Lower lobe of right lung (tissue), 2 donors: ENCODE measurements around the gene SECISBP2L. TPM values are rescaled to one million over a fixed set of nuclear protein-coding genes. Genes with fewer than 3 reads are reported as not detected.

Experiments
- ATAC-seq, 2 donors: fragments of 200-7000 bp; cut with Tn5 transposase; one replicate each; pipeline ENCODE4 v1.9.1; 2020 to 2022; ENCODE audit warnings: mild to moderate bottlenecking in 2 of 2, moderate library complexity in 2 of 2
- DNase-seq: peaks from one replicate; pipeline ENCODE4 v3.0.0-alpha.2; 2020
- H3K27ac ChIP-seq: fragments of 200-600 bp; one replicate; pipeline ENCODE4 v1.8.0; 2022
- H3K27me3 ChIP-seq: fragments of 200-600 bp; one replicate; pipeline ENCODE4 v1.8.0; 2022; ENCODE audit warnings: low read depth
- H3K36me3 ChIP-seq: fragments of 200-600 bp; one replicate; pipeline ENCODE4 v1.8.0; 2022; ENCODE audit warnings: mild to moderate bottlenecking
- H3K4me1 ChIP-seq: fragments of 200-600 bp; one replicate; pipeline ENCODE4 v1.8.0; 2022
- H3K4me3 ChIP-seq: fragments of 200-600 bp; one replicate; pipeline ENCODE4 v1.8.0; 2022; ENCODE audit warnings: mild to moderate bottlenecking
- H3K9me3 ChIP-seq: fragments of 200-600 bp; one replicate; pipeline ENCODE4 v1.8.0; 2022
- CTCF ChIP-seq: fragments of 200-600 bp; IDR thresholded peaks from one replicate; pipeline ENCODE4 v1.8.0; 2022; ENCODE audit warnings: antibody characterized with exemption, mild to moderate bottlenecking
- intact Hi-C: fragments of 100-400 bp; cut with DNase I; formaldehyde crosslinking; loops from one replicate; pipeline ENCODE4 v1.11.0; 2022
- total RNA-seq: library from RNA; stranded (reverse); fragmentation: NEBNext Ultra II Directional; extraction: Animal tissue kit (Norgen Biotek cat#: 25700); gene quantifications from one replicate; pipeline ENCODE4 v1.2.1, GENCODE V29; 2021
- donor health status: DM: no; HTN: yes; CAD: no; lungs with severe emphysema.

The SECISBP2L gene
- total RNA-seq, 1 donor from 2014 or later, result 139 TPM

GRCh38 chr15:48955967-48956366 lies 90.3 kb downstream of the SECISBP2L start:
- TF ChIP-seq CTCF, result no peak
- DNase-seq, result no peak
- Histone ChIP-seq H3K27ac (no peak overlapping the region), H3K27me3 (no peaks in the 10 kb centered on the region), H3K9me3 (no peaks in the 10 kb centered on the region), H3K36me3 (no peaks in the 10 kb centered on the region), H3K4me1 (no peaks in the 10 kb centered on the region), H3K4me3 (no peak overlapping the region)
- intact Hi-C loops, result no loop called here
- no peak for ATAC-seq

GRCh38 chr15:48955370-48955769 lies 90.9 kb downstream of the SECISBP2L start:
- ATAC-seq, result no peak
- Histone ChIP-seq H3K27ac (no peak overlapping the region), H3K4me1 (no peaks in the 10 kb centered on the region), H3K4me3 (no peak overlapping the region), H3K27me3 (no peaks in the 10 kb centered on the region), H3K36me3 (no peaks in the 10 kb centered on the region), H3K9me3 (no peaks in the 10 kb centered on the region)
- no peak for TF ChIP-seq CTCF
- intact Hi-C loops, result no loop called here
- DNase-seq, result no peak

- peak in 1 of 2 donors; percentile 39 for ATAC-seq
- TF ChIP-seq CTCF, result no peak
- DNase-seq, result no peak
- intact Hi-C loops, result no loop called here
- Histone ChIP-seq H3K9me3 (no peaks in the 10 kb centered on the region), H3K27me3 (no peaks in the 10 kb centered on the region), H3K27ac (no peak overlapping the region), H3K36me3 (no peaks in the 10 kb centered on the region), H3K4me1 (no peaks in the 10 kb centered on the region), H3K4me3 (no peak overlapping the region)
Observed at GRCh38 chr15:48954538-48954937, 91.7 kb downstream of the SECISBP2L start.

- no peak overlapping the region for H3K4me3 ChIP-seq
- no peak for DNase-seq
- H3K27me3 ChIP-seq, result no peaks in the 10 kb centered on the region
- no peaks in the 10 kb centered on the region for H3K9me3 ChIP-seq
- no peak for TF ChIP-seq CTCF
- H3K36me3 ChIP-seq, result no peaks in the 10 kb centered on the region
- no peak overlapping the region for H3K27ac ChIP-seq
- intact Hi-C loops, result no loop called here
- ATAC-seq, result no peak
- H3K4me1 ChIP-seq, result no peaks in the 10 kb centered on the region
Observed at GRCh38 chr15:48946840-48947187, 99.4 kb downstream of the SECISBP2L start.

- no peak overlapping the region for H3K27ac ChIP-seq
Observed at GRCh38 chr15:48946074-48946839, 100.0 kb downstream of the SECISBP2L start.

More at GRCh38 chr15:48946074-48946839, 100.0 kb downstream of the SECISBP2L start:
- DNase-seq (no peak), ATAC-seq (peak in 1 of 2 donors; percentile 70)
- Histone ChIP-seq H3K36me3 (no peaks in the 10 kb centered on the region), H3K9me3 (no peaks in the 10 kb centered on the region), H3K4me3 (no peak overlapping the region), H3K4me1 (no peaks in the 10 kb centered on the region), H3K27me3 (no peaks in the 10 kb centered on the region)
- TF ChIP-seq CTCF, result no peak
- intact Hi-C loops, result no loop called here
